ENCODE measurements around the gene RXFP1. TPM values are rescaled to one million over a fixed set of nuclear protein-coding genes. Genes with fewer than 3 reads are reported as not detected.

RXFP1 gene
- total and polyA plus RNA-seq, 4 donors = 0.24 to 1.5 (median 0.80) TPM

DNA sequence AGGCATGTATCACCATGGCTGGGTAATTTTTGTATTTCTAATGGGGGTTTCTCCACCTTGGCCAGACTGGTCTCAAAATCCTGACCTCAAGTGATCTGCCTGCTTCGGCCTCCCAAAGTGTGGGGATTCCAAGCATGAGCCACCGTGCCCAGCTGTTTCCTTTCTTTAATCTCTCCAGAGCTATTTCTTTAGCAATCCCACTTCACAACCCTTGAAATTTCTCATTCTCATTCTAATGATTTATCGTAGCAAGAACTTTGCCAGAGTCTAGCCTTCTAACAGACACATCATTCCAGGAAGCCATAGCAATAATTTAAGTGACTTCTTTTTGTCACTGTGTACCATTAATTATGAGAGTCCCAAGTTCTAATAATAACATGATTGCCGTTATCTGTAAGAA, 68.6 kb downstream of the RXFP1 start:
- H3K9me3 ChIP-seq (ENCODE audit: control insufficient read depth in 4 of 4, low read length in 3 of 4) = no peaks in the 10 kb centered on the region
- H3K27me3 ChIP-seq (ENCODE audit: control insufficient read depth in 4 of 4, insufficient read depth in 4 of 4, low read length in 3 of 4) = no peaks in the 10 kb centered on the region
- DNase-seq (ENCODE audit: low spot score) = no peak
- H3K4me3 ChIP-seq (ENCODE audit: low read depth in 1 of 3, low read length in 3 of 3) = no peak overlapping the region
- no peak overlapping the region for H3K27ac ChIP-seq (ENCODE audit: low read depth in 1 of 2, low read length in 2 of 2)
- WGBS = 65% methylated on average over 4 of the region's 4 CpGs
- H3K9ac ChIP-seq (ENCODE audit: low read depth in 1 of 2, low read length in 2 of 2) = no peak overlapping the region
- H3K36me3 ChIP-seq (ENCODE audit: control insufficient read depth in 4 of 4, insufficient read depth in 3 of 4, low read depth in 1 of 4, low read length in 3 of 4) = no peaks in the 10 kb centered on the region
- H3K4me1 ChIP-seq (ENCODE audit: control insufficient read depth in 4 of 4, insufficient read depth in 4 of 4, low read length in 3 of 4) = no peaks in the 10 kb centered on the region
- TF ChIP-seq, protein P1, sequence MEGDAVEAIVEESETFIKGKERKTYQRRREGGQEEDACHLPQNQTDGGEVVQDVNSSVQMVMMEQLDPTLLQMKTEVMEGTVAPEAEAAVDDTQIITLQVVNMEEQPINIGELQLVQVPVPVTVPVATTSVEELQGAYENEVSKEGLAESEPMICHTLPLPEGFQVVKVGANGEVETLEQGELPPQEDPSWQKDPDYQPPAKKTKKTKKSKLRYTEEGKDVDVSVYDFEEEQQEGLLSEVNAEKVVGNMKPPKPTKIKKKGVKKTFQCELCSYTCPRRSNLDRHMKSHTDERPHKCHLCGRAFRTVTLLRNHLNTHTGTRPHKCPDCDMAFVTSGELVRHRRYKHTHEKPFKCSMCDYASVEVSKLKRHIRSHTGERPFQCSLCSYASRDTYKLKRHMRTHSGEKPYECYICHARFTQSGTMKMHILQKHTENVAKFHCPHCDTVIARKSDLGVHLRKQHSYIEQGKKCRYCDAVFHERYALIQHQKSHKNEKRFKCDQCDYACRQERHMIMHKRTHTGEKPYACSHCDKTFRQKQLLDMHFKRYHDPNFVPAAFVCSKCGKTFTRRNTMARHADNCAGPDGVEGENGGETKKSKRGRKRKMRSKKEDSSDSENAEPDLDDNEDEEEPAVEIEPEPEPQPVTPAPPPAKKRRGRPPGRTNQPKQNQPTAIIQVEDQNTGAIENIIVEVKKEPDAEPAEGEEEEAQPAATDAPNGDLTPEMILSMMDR (IDR thresholded peaks at IDR 0.05; ENCODE audit: low read depth, low read length, missing input control) = no peak
- no peak for TF ChIP-seq SP1 (IDR thresholded peaks at IDR 0.05)

GRCh38 chr4:158590824-158591223, 69.1 kb downstream of the RXFP1 start:
- no peak for DNase-seq (ENCODE audit: low spot score)
- whole genome bisulfite sequencing = 74% methylated on average over 3 of the region's 3 CpGs
- no peak overlapping the region for H3K27ac ChIP-seq (ENCODE audit: low read depth in 1 of 2, low read length in 2 of 2)
- no peak overlapping the region for H3K4me3 ChIP-seq (ENCODE audit: low read depth in 1 of 3, low read length in 3 of 3)
- H3K4me1 ChIP-seq (ENCODE audit: control insufficient read depth in 4 of 4, insufficient read depth in 4 of 4, low read length in 3 of 4) = no peaks in the 10 kb centered on the region
- TF ChIP-seq, protein P2, sequence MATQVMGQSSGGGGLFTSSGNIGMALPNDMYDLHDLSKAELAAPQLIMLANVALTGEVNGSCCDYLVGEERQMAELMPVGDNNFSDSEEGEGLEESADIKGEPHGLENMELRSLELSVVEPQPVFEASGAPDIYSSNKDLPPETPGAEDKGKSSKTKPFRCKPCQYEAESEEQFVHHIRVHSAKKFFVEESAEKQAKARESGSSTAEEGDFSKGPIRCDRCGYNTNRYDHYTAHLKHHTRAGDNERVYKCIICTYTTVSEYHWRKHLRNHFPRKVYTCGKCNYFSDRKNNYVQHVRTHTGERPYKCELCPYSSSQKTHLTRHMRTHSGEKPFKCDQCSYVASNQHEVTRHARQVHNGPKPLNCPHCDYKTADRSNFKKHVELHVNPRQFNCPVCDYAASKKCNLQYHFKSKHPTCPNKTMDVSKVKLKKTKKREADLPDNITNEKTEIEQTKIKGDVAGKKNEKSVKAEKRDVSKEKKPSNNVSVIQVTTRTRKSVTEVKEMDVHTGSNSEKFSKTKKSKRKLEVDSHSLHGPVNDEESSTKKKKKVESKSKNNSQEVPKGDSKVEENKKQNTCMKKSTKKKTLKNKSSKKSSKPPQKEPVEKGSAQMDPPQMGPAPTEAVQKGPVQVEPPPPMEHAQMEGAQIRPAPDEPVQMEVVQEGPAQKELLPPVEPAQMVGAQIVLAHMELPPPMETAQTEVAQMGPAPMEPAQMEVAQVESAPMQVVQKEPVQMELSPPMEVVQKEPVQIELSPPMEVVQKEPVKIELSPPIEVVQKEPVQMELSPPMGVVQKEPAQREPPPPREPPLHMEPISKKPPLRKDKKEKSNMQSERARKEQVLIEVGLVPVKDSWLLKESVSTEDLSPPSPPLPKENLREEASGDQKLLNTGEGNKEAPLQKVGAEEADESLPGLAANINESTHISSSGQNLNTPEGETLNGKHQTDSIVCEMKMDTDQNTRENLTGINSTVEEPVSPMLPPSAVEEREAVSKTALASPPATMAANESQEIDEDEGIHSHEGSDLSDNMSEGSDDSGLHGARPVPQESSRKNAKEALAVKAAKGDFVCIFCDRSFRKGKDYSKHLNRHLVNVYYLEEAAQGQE (IDR thresholded peaks at IDR 0.05) = no peak
- TF ChIP-seq MAX (IDR thresholded peaks at IDR 0.05) (no peak), FOXA1 (IDR thresholded peaks at IDR 0.05) (no peak), ZBTB33 (IDR thresholded peaks at IDR 0.05) (no peak), JUND (IDR thresholded peaks at IDR 0.05) (no peak), FOXA2 (IDR thresholded peaks at IDR 0.05) (no peak), RXRA (IDR thresholded peaks at IDR 0.05) (no peak), HNF4G (IDR thresholded peaks at IDR 0.05) (no peak)
- TF ChIP-seq, protein P1 (IDR thresholded peaks at IDR 0.05; ENCODE audit: low read depth, low read length, missing input control) = no peak
- no peaks in the 10 kb centered on the region for H3K27me3 ChIP-seq (ENCODE audit: control insufficient read depth in 4 of 4, insufficient read depth in 4 of 4, low read length in 3 of 4)
- H3K9me3 ChIP-seq (ENCODE audit: control insufficient read depth in 4 of 4, low read length in 3 of 4) = no peaks in the 10 kb centered on the region
- no peak overlapping the region for H3K9ac ChIP-seq (ENCODE audit: low read depth in 1 of 2, low read length in 2 of 2)
- no peaks in the 10 kb centered on the region for H3K36me3 ChIP-seq (ENCODE audit: control insufficient read depth in 4 of 4, insufficient read depth in 3 of 4, low read depth in 1 of 4, low read length in 3 of 4)

Measured in liver (tissue), 9 donors.